HepG2 (cell line): ENCODE data around the gene FOXS1. TPM values are rescaled to one million over a fixed set of nuclear protein-coding genes. Genes with fewer than 3 reads are reported as not detected.

Experiments
- BATF2 ChIP-seq: sonication (generic); formaldehyde crosslinking; IDR thresholded peaks from 2 replicates; pipeline ENCODE4 v1.8.0; 2022; ENCODE audit warnings: mild to moderate bottlenecking, missing genetic modification reagents, moderate library complexity
- BHLHE40 ChIP-seq: IDR thresholded peaks from 2 replicates; pipeline ENCODE4 v1.6.1; 2011; ENCODE audit warnings: low read length, improper control_type of control experiment
- KDM3A ChIP-seq: IDR thresholded peaks from 2 replicates; pipeline ENCODE4 v1.6.1; 2018; ENCODE audit warnings: low read depth, missing compliant biosample characterization
- MAFK ChIP-seq, 2 experiments: IDR thresholded peaks in 1 of 2; conservative IDR thresholded peaks in 1 of 2; 2 replicates each; pipeline ENCODE4 v1.6.1; 2011; ENCODE audit warnings: improper control_type of control experiment in 2 of 2, low read length in 2 of 2
- SIX4 ChIP-seq: sonication (generic); formaldehyde crosslinking; IDR thresholded peaks from 2 replicates; pipeline ENCODE4 v1.4.0; 2020; ENCODE audit warnings: missing genetic modification reagents
- TFE3 ChIP-seq: IDR thresholded peaks from 2 replicates; pipeline ENCODE4 v1.6.1; 2016
- ZFP90 ChIP-seq: sonication (generic); formaldehyde crosslinking; IDR thresholded peaks from 2 replicates; pipeline ENCODE4 v1.8.0; 2022; ENCODE audit warnings: missing genetic modification reagents, mild to moderate bottlenecking, inconsistent platforms, borderline replicate concordance
- ZMAT3 ChIP-seq: sonication (generic); formaldehyde crosslinking; conservative IDR thresholded peaks from 2 replicates; pipeline ENCODE4 v1.7.0; 2021; ENCODE audit warnings: missing genetic modification reagents
- ZNF432 ChIP-seq: sonication (generic); formaldehyde crosslinking; IDR thresholded peaks from 2 replicates; pipeline ENCODE4 v1.5.0; 2020; ENCODE audit warnings: missing genetic modification reagents, mild to moderate bottlenecking, borderline replicate concordance
- ZNF460 ChIP-seq: sonication (generic); formaldehyde crosslinking; IDR thresholded peaks from 2 replicates; pipeline ENCODE4 v1.5.1; 2020; ENCODE audit warnings: missing genetic modification reagents, mild to moderate bottlenecking, borderline replicate concordance
- ZNF609 ChIP-seq: sonication (generic); formaldehyde crosslinking; IDR thresholded peaks from 2 replicates; pipeline ENCODE4 v1.4.0; 2020; ENCODE audit warnings: mild to moderate bottlenecking, missing genetic modification reagents, borderline replicate concordance
- ZNF674 ChIP-seq: sonication (generic); formaldehyde crosslinking; IDR thresholded peaks from 2 replicates; pipeline ENCODE4 v1.5.0; 2020; ENCODE audit warnings: low read depth, mild to moderate bottlenecking, missing genetic modification reagents
- ZNF790 ChIP-seq: sonication (generic); formaldehyde crosslinking; IDR thresholded peaks from 2 replicates; pipeline ENCODE4 v1.8.0; 2022; ENCODE audit warnings: missing genetic modification reagents, mild to moderate bottlenecking, borderline replicate concordance
- polyA plus RNA-seq, 8 experiments: library from polyadenylated mRNA; depleted of rRNA in 3 of 8; stranded (reverse) in 7 of 8; unstranded in 1 of 8; fragments of >200 nt; fragmentation: Illumina TruSeq in 4 of 8; extraction: Trizol in 4 of 8; gene quantifications; 2 replicates each; pipeline versions ENCODE4 v1.2.1 to v1.2.3, GENCODE V29; 2011 to 2016; ENCODE audit warnings: low read depth in 4 of 8, missing spikeins in 1 of 8, mixed read lengths in 1 of 8; ENCODE audit not compliant: insufficient read depth in 1 of 8
- total RNA-seq, 5 experiments: library from RNA; depleted of rRNA; stranded (reverse); fragments of >200 nt; fragmentation: Illumina TruSeq; extraction: Trizol; gene quantifications; 2 replicates each; pipeline ENCODE4 v1.2.3, GENCODE V29; 2016; ENCODE audit warnings: low read depth in 1 of 5
- TF ChIP-seq, protein P1 (sequence below): sonication (generic); formaldehyde crosslinking; IDR thresholded peaks from 2 replicates; pipeline ENCODE4 v1.8.1; 2023; ENCODE audit warnings: mild to moderate bottlenecking, moderate library complexity, missing genetic modification reagents

The FOXS1 gene
- total and polyA plus RNA-seq, 2 of the 13 experiments (the other 11 are each of a cell fraction or from before 2014, with no cell fraction given) = not detected

DNA sequence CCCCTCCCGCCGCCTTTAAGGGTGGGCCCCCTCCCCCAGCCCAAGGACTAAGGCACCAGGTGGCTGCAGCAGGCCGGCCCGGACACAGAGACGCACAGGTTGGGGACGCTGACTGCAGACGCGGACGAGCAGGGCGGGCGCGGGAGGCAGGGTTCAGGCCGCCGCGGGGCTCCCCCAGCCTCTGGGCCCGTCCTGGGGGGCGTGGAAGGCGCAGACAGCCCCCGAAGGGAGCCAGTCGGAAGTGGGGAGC lies 15.7 kb upstream of the FOXS1 start (continued):
- TF ChIP-seq BHLHE40 (no peak), ZNF432 (CRISPR knock-in tag) (no peak), ZNF674 (CRISPR knock-in tag) (no peak), ZNF609 (0 out of 2 replicates have a peak, but pooled peaks have one; percentile 29), ZFP90 (no peak), SIX4 (CRISPR knock-in tag) (no peak), ZNF460 (CRISPR knock-in tag) (no peak), ZNF790 (CRISPR knock-in tag) (no peak), TFE3 (no peak), BATF2 (no peak), ZMAT3 (CRISPR knock-in tag) (no peak), KDM3A (CRISPR knock-in tag) (peak; percentile 38; the same call in 1 of the 2 replicates), MAFK (conservative IDR thresholded peaks at IDR 0.05 in 1 of 2, IDR thresholded peaks at IDR 0.05 in 1 of 2; ENCODE audit: low read length in 2 of 2) (no peak)
- TF ChIP-seq, protein P1, sequence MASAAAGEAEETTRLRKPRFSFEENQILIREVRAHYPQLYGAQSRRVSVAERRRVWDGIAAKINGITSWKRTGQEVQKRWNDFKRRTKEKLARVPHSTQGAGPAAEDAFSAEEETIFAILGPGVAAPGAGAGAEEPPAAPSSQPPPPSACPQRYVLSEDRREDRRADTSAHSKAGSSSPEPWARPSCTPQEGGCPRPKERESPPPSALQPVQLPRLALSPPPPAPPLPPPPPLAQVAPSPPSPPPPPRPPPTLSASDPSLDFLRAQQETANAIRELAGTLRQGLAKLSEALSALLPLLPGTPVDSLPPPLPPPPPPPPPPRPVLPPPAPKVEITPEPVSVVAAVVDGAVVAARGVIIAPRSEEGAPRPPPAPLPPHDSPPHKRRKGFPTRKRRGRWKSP (CRISPR knock-in tag) = no peak
